HG03460 (cell line): ENCODE results near the gene C1orf52.
"Not testable (repeated sequence)": the region's sequence is repeated elsewhere in the genome, so short reads cannot be mapped to it uniquely, and the experiment has no call there.

ENCODE experiments used
- ATAC-seq: cut with Tn5 transposase; IDR thresholded peaks from one replicate; pipeline ENCODE4 v1.9.1; 2021; ENCODE audit not compliant: unreplicated experiment

C1orf52 gene

DNA sequence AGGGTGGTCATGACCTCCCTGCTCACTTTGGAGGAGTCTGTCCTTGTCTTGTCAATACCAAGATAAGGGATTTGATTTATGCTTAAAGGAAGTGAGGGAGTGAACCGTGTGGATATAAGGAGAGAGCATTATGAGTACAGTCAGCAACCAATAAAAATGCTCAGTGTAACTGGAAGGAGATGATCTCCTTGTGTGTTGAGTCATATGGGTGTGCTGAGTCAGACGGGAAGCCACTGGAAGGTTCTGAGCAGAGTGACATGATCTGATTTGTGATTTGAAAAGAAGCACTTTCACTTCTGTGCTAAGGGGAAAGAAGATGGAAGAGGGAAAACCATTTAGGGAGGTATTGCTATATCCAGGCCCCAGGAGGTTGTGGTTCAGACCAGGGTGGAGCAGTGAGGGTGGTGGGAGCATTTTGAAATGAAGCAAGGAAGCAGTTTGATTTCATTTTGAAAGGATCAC is 19.4 kb upstream of the C1orf52 start:
- ATAC-seq: no peak

- no peak for ATAC-seq
Observed at GRCh38 chr1:85277802-85278201, 18.3 kb upstream of the C1orf52 start.

DNA sequence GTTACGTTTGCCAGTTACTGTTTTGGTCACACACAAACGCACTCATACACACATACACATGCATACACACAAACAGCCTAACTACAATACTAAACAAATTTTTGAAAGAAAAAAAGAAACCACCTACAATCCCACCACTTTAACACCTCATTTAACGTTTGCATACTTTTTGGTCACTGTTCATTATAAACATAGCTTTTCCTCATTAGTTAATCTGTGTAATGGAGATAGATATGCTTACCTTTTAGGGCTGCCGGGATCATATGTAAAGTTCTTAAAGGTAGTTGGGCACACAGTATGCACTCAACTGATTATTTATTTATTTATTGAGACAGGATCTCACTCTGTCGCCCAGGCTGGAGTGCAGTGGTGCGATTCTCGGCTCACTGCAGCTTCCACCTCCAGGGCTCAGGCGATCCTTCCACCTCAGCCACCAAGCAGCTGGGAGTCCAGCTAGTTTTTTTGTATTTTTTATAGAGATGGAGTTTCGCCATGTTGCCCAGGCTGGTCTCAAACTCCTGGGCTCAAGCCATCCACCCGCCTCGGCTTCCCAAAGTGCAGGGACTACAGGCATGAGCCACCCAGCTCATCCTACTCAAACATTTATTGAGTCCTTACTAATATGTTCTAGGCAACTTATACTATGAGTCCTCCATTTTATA is 17.6 kb upstream of the C1orf52 start:
- no peak for ATAC-seq

- peak; percentile 95 for ATAC-seq
Observed at GRCh38 chr1:85276215-85276977, 16.9 kb upstream of the C1orf52 start, which contains the start of gene BCL10. TSS of gene BCL10 (minus strand) at chr1:85276632. CDS start at chr1:85276352, 280 bp downstream.

DNA sequence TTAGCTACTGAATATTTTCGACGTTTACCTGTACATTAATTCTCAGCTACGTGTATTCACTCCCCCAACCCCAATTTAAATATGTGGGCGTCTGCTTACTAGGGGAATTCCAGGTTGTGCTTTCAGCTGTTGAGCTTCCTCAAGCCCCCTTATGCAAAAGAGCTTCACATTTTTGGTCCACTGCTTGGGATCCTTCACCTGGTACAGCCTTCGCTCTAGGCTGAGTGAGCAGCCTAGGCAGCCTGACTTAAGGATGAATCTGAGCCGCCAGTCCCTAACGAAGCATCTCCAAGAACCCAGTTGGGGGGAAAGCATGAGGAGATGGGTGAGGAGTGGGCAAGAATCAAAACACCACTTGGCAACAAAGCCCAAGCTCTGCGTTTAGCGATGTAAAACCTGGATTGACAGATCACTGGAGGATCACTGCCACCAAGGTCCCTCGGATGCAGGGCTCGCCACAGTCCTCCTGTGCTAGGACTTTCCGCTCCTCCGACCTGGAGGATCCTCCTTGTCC is 16.3 kb upstream of the C1orf52 start:
- ATAC-seq: peak; percentile 19

DNA sequence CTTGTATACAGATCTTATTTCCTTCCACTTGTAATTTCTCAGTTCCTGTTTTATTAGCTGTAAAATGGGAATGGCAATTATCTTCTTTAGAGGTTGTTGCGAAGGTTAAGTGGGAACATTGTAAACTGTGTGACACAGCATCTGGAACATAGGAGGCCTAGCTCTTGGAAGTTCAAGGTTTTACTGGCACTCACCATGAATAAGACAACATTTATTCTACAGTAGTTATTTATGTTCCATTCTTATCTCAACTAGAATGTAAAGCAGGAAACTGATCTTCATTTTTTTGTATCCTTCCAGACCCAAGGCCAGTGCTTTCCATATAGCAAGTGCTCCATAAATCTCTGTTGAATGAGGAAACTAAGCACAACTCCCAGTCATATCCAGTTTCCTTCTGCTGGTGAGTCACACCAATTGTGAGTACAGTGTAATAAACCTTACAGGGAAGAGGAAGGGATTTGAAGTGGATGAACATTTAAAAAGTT is 15.5 kb upstream of the C1orf52 start:
- no peak for ATAC-seq

DNA sequence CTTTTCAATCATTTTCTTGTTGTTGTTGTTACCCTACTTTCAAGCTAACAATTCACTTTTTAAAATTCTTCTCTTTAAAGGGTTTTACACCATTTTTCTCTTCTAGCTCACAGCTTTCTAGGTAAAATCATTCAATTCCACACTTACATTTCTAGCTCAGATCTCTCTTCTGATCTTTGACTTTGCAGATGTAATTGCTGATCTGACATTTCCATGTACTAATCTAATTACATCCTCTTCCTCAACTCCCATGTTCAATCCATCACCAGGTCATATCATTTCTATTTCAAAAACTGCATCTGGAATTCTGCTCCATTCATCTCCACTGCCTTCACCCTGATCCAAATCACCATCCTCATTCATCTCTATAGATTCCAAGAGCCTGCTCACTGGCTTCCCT is 13.9 kb upstream of the C1orf52 start:
- no peak for ATAC-seq

DNA sequence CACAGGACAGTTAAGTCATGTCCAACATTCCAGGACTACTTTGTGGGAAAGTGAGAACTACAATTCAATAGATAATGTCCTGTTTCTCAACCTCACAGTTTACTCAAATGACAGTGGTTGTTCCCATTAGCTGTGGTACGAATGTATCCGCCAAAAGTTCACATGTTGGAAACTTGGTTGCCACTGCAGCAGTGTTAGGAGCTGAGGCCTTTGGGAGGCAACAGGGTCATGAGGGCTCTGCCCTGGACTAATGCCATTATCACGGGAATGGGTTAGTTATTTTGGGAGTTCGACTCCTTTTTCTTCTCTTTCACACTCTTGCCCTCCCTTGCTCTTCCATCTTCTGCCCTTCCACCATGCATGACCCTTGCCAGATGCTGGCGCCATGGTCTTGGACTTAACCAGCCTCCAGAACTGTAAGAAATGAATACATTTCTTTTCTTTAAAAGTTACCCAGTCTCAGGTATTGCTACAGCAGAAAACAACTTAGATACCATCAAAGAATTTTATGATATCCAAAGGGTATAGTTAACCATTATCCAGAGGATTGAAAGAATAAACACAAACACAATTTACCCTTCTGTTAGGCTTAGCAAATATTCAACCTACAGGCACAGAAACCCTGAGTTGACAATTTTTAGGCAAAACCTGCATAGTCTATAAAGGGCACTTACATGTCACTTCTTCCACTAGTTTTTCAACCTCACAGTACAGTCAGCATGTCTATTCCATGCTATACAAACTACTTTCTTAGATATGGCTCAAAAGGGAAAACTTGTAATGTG is 9.5 kb upstream of the C1orf52 start:
- ATAC-seq: no peak

DNA sequence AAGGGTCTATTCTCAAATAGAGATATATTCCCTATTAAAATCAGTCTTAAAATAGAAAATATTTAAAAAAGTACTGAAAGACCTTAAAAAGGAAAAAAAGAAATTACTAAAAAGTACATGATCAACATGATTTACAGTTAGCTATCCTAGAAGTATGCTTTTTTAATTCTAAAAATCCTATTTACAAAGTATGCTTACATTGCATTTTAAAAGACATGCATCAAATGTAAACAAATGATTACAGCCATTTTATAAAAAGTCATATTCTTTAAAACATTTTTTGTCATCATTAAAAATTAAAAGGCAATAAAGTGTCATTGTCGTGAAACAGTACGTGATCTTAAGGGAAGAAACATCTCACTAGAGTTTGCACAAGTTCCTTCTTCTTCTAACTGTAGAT is 7.9 kb upstream of the C1orf52 start:
- ATAC-seq: no peak

DNA sequence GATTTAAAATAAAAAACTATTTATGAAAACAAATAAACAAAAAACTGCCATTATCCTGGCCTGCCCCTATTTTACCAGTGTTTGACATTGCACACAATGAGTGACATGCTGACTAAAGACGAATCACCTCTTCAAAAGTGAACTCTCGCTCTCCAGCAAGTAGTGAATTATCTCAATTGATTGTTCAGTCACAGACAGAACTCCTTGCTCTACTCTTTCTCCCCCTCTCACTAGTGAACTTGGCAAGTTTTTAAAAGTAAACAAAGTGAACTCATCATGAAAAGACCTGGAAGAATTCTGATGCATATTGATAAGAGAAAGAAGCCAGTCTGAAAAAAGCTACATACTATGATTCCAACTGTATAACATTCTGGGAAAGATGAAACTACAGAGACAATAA is 4.7 kb upstream of the C1orf52 start:
- no peak for ATAC-seq

- no peak for ATAC-seq
Observed at GRCh38 chr1:85262985-85263384, 3.5 kb upstream of the C1orf52 start.

DNA sequence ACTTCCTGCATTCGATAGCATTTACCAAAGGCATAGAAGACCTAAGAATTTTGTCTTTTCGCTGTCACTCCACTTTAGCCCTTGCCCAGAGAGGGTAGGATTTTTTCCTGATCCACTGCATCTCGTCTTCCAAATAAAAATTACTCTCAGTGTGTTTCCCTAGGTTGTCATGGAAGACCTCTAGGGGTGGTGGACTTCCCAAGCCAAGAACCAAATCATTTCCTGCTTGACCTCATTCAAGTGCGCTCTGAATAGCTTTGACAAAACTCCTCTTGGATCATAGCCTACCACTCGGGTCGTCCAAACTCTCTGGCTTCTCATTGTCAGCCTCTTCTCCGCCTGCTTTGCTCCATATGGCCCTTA is 431 bp upstream of the C1orf52 start:
- ATAC-seq: no peak

DNA sequence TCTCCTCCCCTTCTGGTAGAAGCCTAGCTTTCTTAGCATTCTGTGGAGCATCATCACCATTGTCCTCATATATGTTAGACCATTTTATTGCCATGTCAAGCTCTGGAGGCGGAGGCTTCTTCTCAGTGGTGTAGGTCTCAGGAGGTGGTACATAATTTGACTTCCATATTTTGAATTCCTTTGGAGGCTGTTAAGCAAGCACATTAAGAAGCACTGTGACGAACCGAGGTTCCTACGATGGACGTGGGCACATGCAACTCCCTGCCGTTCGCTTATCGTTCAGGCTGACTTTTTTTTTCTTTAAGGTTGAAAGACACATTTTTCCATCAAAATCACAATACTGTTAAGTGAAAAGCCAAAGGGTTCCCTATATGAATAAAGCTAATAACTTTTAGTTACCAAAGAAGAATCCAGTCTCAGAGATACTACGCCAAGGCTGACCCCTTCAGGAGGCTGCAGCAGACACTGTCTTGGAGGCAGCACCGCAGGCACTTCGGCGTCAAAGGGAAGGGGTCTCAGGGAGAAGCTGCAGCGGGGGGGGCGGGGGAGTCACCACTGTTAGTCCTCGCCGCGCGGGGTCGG is 835 bp downstream of the C1orf52 start:
- ATAC-seq: no peak

DNA sequence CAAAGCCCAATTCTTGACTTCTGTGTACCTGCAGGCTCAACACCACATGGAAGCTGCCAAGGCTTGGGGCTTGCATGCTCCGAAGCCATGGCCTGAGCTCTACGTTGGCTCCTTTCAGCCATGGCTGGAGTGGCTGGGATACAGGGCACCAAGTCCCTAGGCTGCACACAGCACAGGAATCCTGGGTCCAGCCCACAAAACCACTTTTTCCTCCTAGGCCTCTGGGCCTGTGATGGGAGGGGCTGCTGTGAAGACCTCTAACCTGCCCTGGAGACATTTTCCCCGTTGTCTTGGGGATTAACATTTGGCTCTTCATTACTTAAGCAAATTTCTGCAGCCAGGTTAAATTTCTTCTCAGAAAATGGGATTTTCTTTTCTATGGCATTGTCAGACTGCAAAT is 10.4 kb downstream of the C1orf52 start:
- not testable (repeated sequence) for ATAC-seq

DNA sequence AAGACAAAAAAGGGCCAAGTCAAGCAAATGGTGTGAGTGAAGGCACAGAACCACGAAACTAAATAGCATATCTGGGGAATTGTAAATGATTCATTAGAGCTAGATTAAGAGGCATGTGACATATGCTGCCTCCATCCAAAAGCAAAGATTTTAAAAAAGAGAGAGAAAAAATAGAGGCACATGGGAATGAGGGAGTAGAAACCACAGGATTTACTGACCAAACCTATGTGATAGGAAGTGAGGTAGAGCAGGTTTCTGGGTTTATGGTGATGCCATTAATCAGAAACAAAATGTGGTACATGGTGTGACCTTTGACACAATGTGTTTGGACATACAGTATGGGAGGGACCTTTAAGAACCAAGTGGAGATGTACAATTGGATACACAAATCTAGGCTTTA is 13.6 kb downstream of the C1orf52 start:
- no peak for ATAC-seq

DNA sequence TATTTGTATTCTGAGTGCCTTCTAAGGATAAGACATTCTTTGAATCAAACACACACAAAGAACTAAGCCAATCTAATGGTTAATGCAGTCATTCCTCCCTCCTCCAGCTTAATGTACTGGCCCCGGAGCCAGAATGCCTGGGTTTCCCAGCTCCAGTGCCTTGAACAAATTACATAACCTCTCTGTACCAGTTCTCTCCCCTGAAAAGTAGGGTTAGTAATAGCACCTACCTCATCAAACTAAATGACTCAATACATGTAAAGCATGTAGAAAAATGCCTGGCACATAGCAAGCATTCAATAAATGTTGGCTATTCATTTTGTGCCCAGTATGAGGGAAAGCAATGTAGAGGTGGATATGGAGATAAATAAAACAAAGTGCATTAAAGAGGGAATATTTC is 14.0 kb downstream of the C1orf52 start:
- no peak for ATAC-seq

DNA sequence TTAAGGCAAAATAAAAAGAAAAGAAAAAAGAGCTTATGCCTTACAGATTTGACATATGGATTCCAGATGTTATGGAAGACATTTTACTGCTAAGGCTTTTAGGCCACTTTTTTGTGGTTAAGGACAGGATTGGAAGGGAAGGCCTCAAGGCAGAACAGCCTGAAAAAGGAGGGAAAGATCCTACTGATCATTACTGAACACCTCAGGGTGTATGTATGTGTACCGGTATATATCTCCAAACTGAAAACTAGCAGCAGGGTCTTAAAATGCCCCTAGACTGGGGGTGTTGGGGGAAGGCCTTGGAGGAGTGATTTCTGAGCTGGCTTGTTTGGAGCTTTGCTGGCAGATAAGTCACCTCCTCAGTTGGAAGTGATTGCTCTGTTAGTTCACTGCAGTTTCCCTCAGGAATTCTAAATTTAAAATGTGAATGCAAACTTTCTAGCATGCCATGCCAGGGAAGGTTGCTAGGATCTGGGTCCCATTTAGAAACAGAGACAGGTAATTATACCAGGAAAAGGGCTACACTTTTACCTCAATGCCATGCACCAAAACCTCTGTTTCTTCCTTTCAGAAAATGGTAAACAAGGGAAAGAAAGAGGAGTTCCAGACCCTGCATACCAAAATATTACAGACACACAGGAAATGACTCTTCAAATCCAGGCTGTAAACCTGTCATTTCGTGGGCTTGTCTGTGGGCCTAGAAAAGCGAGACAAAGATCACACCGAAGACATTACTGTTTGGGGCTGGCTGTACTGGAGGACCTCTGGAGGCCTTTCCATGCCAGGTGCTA is 15.0 kb downstream of the C1orf52 start:
- no peak for ATAC-seq

- ATAC-seq: no peak
Observed at GRCh38 chr1:85243372-85243771, 16.1 kb downstream of the C1orf52 start.

DNA sequence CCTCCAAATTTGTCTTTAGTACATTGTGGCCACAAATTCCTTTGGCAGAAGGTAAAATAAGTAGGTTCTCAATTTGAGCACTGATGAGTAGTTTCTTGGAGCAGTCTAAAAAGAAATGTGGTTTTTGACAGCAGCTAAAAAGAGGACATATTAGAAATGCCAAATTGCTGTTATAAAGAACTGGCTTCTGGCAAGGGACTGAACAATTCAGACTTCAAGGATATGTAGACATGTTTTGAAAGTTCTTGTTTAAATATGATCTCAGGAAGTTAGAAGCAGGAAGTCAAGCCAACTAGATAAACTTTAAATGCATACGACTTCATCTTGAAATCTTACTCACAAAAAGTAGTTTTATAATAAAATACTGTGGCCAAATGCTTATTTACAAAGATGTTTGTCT is 18.8 kb downstream of the C1orf52 start:
- ATAC-seq: no peak

DNA sequence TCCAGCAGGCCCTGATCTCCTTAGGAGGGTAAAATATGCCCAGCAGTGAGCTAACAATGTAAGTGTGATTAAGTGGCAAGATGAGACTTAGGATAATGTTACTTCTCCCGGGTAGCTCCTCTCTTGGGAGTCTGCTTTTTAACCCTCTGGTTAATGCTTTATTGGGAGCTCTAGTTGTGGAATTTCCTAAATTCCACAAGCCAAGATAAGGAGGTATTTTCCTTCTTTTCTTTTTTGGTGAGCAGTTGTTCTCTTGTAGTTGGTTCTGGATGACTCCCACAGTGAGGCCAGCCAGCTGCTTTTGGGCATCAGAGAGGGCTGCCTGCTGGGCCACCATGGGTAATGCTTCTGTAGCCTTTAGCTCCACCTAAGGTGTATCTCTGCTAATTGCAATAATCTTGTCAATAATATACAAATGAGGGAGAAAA is 19.3 kb downstream of the C1orf52 start:
- no peak for ATAC-seq
